Mesenchymal stem cell (in vitro differentiated cells and primary cell): ENCODE results near the gene SRRM4.

Experiments
- DNase-seq: peaks from one replicate; pipeline ENCODE4 v3.0.0-alpha.2; 2013
- H2AFZ ChIP-seq: one replicate; pipeline ENCODE4 v1.6.1; 2013; ENCODE audit warnings: low read depth, mild to moderate bottlenecking, control low read depth, inconsistent platforms, low read length, moderate library complexity
- H2AK5ac ChIP-seq: 2 replicates; pipeline ENCODE4 v1.6.1; 2013; ENCODE audit warnings: low read length, moderate library complexity, mild to moderate bottlenecking, inconsistent platforms; ENCODE audit not compliant: severe bottlenecking
- H2BK120ac ChIP-seq: one replicate; pipeline ENCODE4 v1.6.1; 2013; ENCODE audit warnings: low read depth, mild to moderate bottlenecking, inconsistent platforms, low read length, moderate library complexity
- H2BK12ac ChIP-seq, 2 experiments: one replicate each; pipeline ENCODE4 v1.6.1; 2013; ENCODE audit warnings: inconsistent platforms in 2 of 2, low read length in 2 of 2, mild to moderate bottlenecking in 2 of 2, moderate library complexity in 2 of 2, control low read depth in 1 of 2
- H2BK15ac ChIP-seq: one replicate; pipeline ENCODE4 v1.6.1; 2013; ENCODE audit warnings: mild to moderate bottlenecking, low read depth, inconsistent platforms; ENCODE audit not compliant: poor library complexity, severe bottlenecking
- H2BK5ac ChIP-seq: 2 replicates; pipeline ENCODE4 v1.6.1; 2013; ENCODE audit warnings: low read depth, mild to moderate bottlenecking, low read length, control low read depth, inconsistent platforms; ENCODE audit not compliant: poor library complexity, severe bottlenecking
- H3K14ac ChIP-seq, 2 experiments: one replicate each; pipeline ENCODE4 v1.6.1; 2013; ENCODE audit warnings: inconsistent platforms in 2 of 2, low read length in 2 of 2, control low read depth in 1 of 2, mild to moderate bottlenecking in 1 of 2, moderate library complexity in 1 of 2
- H3K18ac ChIP-seq, 2 experiments: one replicate each; pipeline ENCODE4 v1.6.1; 2013; ENCODE audit warnings: inconsistent platforms in 2 of 2, low read length in 2 of 2, control low read depth in 1 of 2, low read depth in 1 of 2, mild to moderate bottlenecking in 1 of 2
- H3K23ac ChIP-seq, 2 experiments: one replicate each; pipeline ENCODE4 v1.6.1; 2013; ENCODE audit warnings: inconsistent platforms in 2 of 2, low read length in 2 of 2, mild to moderate bottlenecking in 2 of 2, moderate library complexity in 2 of 2, control low read depth in 1 of 2
- H3K27ac ChIP-seq: 2 replicates; pipeline ENCODE4 v1.5.1; 2013; ENCODE audit warnings: mild to moderate bottlenecking, moderate library complexity, low read length, control low read depth, inconsistent platforms; ENCODE audit not compliant: poor library complexity, severe bottlenecking
- H3K27me3 ChIP-seq, 2 experiments: 2 replicates each; pipeline versions ENCODE4 v1.6.1 to v1.7.0; 2013; ENCODE audit warnings: low read length in 2 of 2, mild to moderate bottlenecking in 2 of 2, moderate library complexity in 2 of 2, control low read depth in 1 of 2, inconsistent platforms in 1 of 2; ENCODE audit not compliant: control insufficient read depth in 1 of 2, insufficient read depth in 1 of 2
- H3K36me3 ChIP-seq, 2 experiments: 2 replicates each; pipeline versions ENCODE4 v1.6.1 to v1.7.0; 2013; ENCODE audit warnings: low read length in 2 of 2, control low read depth in 1 of 2, inconsistent platforms in 1 of 2, low read depth in 1 of 2, mild to moderate bottlenecking in 1 of 2; ENCODE audit not compliant: insufficient read depth in 2 of 2, control insufficient read depth in 1 of 2
- H3K4ac ChIP-seq, 2 experiments: one replicate each; pipeline ENCODE4 v1.6.1; 2013; ENCODE audit warnings: inconsistent platforms in 2 of 2, low read length in 2 of 2, mild to moderate bottlenecking in 2 of 2, moderate library complexity in 2 of 2, control low read depth in 1 of 2, low read depth in 1 of 2
- H3K4me1 ChIP-seq: 2 replicates; pipeline ENCODE4 v1.6.1; 2013; ENCODE audit warnings: low read depth, low read length, control low read depth; ENCODE audit not compliant: control insufficient read depth, insufficient read depth
- H3K4me2 ChIP-seq: 2 replicates; pipeline ENCODE4 v1.6.1; 2013; ENCODE audit warnings: low read length, mild to moderate bottlenecking, inconsistent platforms; ENCODE audit not compliant: poor library complexity, severe bottlenecking
- H3K4me3 ChIP-seq, 2 experiments: 2 replicates each; pipeline versions ENCODE4 v1.5.1 to v1.7.0; 2013; ENCODE audit warnings: low read length in 2 of 2, mild to moderate bottlenecking in 2 of 2, control low read depth in 1 of 2, low read depth in 1 of 2; ENCODE audit not compliant: insufficient read depth in 1 of 2
- H3K79me1 ChIP-seq: replicated peaks from 2 replicates; pipeline ENCODE4 v1.6.1; 2013; ENCODE audit warnings: mild to moderate bottlenecking, control low read depth, low read length, inconsistent platforms; ENCODE audit not compliant: poor library complexity, severe bottlenecking
- H3K9ac ChIP-seq: 2 replicates; pipeline ENCODE4 v1.7.0; 2013; ENCODE audit warnings: mild to moderate bottlenecking, low read length, moderate library complexity
- H3K9me3 ChIP-seq: 2 replicates; pipeline ENCODE4 v1.7.0; 2013; ENCODE audit warnings: mild to moderate bottlenecking, low read length; ENCODE audit not compliant: control insufficient read depth
- H4K8ac ChIP-seq: one replicate; pipeline ENCODE4 v1.6.1; 2013; ENCODE audit warnings: inconsistent platforms, mild to moderate bottlenecking, low read length, moderate library complexity
- H4K91ac ChIP-seq: one replicate; pipeline ENCODE4 v1.6.1; 2013; ENCODE audit warnings: mild to moderate bottlenecking, low read length, inconsistent platforms
- WGBS: methylation state at CpG from one replicate; pipeline ENCODE4 v1.1.7; 2013; ENCODE audit warnings: mixed read lengths; 5-methylcytosine and 5-hydroxymethylcytosine counted together

SRRM4 gene

DNA sequence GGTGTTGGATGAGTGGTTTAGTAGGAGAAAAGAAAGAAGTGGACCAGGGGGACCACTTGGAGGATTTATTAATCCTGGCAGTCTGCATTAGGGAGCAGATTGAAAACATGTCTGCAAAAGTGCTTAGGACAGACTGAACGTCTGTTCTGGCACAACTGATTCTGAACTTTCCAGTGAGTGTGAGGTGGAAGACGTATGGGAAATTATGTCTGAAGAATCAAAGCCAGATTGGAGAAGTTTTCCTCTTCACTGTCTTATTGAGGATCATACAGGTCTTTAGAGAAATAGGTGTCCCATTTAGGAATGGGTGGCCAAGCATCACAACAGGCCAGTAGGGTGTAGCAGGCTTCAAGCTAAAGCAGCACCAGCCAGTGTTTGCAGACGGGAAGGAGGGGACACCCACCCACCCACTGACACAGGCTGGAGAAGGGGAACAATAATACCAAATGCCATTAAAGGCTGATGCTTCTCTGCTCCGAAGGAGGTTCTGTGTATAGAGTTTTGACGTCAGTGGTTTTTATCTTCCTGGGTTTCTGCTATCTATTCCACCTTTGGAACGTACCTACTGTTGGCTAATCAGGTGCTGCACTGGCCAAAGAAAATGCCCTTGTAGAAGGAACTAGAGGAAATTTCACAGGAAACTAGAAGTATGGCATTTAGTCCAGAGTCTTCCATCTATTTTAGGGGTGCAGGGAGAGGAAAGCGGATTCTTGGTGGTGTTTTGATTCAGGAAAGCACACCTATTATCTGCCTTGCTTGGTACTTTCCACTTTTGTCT lies 1.8 kb downstream of the SRRM4 start:
- peaks cover 26 to 35% of the 10 kb centered on the region in 2 experiments for H3K27me3 ChIP-seq
- H3K27ac ChIP-seq = no peak overlapping the region
- H3K4me1 ChIP-seq = peaks cover 4% of the 10 kb centered on the region
- H3K23ac ChIP-seq = no peak overlapping the region
- no peak overlapping the region for H3K18ac ChIP-seq
- DNase-seq = no peak
- no peak overlapping the region for H3K14ac ChIP-seq
- no peak overlapping the region for H2BK5ac ChIP-seq
- no peak overlapping the region for H3K4me2 ChIP-seq
- no peak overlapping the region for H3K4ac ChIP-seq
- H2AK5ac ChIP-seq = no peak overlapping the region
- H3K9ac ChIP-seq = no peak overlapping the region
- WGBS = 74% methylated on average over 6 of the region's 7 CpGs
- no peak overlapping the region for H2AFZ ChIP-seq
- H3K36me3 ChIP-seq = no peaks in the 10 kb centered on the region
- H3K9me3 ChIP-seq = no peaks in the 10 kb centered on the region
- no peak overlapping the region for H2BK120ac ChIP-seq
- H4K91ac ChIP-seq = no peak overlapping the region
- H4K8ac ChIP-seq = no peak overlapping the region
- no peak overlapping the region for H3K4me3 ChIP-seq
- H2BK15ac ChIP-seq = no peak overlapping the region
- no peak overlapping the region for H2BK12ac ChIP-seq
- no peaks in the 10 kb centered on the region for H3K79me1 ChIP-seq

- Histone ChIP-seq H2AK5ac (no peak overlapping the region), H3K9me3 (no peaks in the 10 kb centered on the region), H3K9ac (no peak overlapping the region), H3K4me3 (no peak overlapping the region), H4K8ac (no peak overlapping the region), H2BK15ac (no peak overlapping the region), H3K36me3 (no peaks in the 10 kb centered on the region), H4K91ac (no peak overlapping the region), H3K23ac (no peak overlapping the region), H3K18ac (no peak overlapping the region), H2AFZ (no peak overlapping the region), H3K79me1 (no peaks in the 10 kb centered on the region), H3K4ac (no peak overlapping the region), H3K4me1 (peaks cover 4% of the 10 kb centered on the region), H3K14ac (no peak overlapping the region), H2BK120ac (no peak overlapping the region), H2BK5ac (no peak overlapping the region), H3K4me2 (no peak overlapping the region), H3K27me3 (peaks cover 26 to 35% of the 10 kb centered on the region in 2 experiments), H3K27ac (no peak overlapping the region), H2BK12ac (no peak overlapping the region)
- WGBS = 38% methylated on average over 2 of the region's 2 CpGs
- no peak for DNase-seq
Observed at GRCh38 chr12:118984161-118984943, 3.0 kb downstream of the SRRM4 start.

DNA sequence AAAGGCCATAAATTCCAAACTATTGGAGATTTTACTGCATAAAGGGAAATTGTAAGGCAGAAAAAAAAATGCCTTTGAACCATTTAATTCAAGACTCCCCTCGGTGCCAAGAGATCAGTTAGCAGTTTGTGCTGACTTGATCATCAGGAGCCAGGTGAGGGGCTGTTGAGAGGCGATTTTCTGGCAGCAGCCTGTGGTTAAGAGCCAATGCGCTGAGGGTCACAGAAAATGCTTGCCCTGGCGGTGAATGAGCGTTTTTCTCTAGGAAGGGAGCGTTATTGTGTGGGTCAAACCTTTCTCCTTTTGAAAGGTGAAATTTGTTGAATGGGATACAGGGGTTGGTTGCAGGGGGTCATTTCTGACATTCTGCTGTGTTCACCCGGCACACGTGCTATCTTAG lies 4.7 kb downstream of the SRRM4 start:
- Histone ChIP-seq H3K9ac (no peak overlapping the region), H2BK5ac (no peak overlapping the region), H3K36me3 (no peaks in the 10 kb centered on the region), H3K9me3 (no peaks in the 10 kb centered on the region), H3K27me3 (peaks cover 14 to 30% of the 10 kb centered on the region in 2 experiments), H3K4me1 (peaks cover 4% of the 10 kb centered on the region), H3K79me1 (no peaks in the 10 kb centered on the region), H3K4ac (no peak overlapping the region), H2AFZ (no peak overlapping the region), H3K4me3 (no peak overlapping the region), H4K91ac (no peak overlapping the region), H4K8ac (no peak overlapping the region), H3K23ac (no peak overlapping the region), H3K27ac (no peak overlapping the region), H2BK12ac (no peak overlapping the region), H2BK120ac (no peak overlapping the region), H3K18ac (no peak overlapping the region), H3K4me2 (no peak overlapping the region), H3K14ac (no peak overlapping the region), H2AK5ac (no peak overlapping the region), H2BK15ac (no peak overlapping the region)
- no peak for DNase-seq
- WGBS = 17% methylated on average over 6 of the region's 8 CpGs

DNA sequence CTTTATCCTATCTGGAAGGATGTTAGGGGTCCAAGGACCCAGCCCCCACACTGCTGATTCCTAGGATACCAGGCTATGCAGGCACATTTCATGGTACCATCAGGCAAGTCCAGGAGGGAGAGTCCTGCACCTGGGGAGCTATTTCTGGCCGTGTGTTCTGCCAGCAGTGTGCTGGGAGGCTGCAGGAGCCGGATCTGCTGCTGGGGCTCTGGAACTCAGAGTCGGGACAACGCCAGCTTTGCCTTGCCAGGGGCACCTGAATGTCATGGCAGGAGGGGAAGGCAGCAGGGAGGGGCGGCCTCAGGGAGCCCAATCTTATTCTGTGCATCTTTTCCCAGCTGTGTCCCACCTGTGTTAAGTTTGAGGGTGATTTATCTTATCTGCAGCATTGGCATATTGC lies 17.8 kb downstream of the SRRM4 start:
- no peak for DNase-seq
- Histone ChIP-seq H2AFZ (no peak overlapping the region), H3K23ac (no peak overlapping the region), H4K91ac (no peak overlapping the region), H3K4ac (no peak overlapping the region), H2BK5ac (no peak overlapping the region), H4K8ac (no peak overlapping the region), H3K27me3 (no peaks in the 10 kb centered on the region), H2BK12ac (no peak overlapping the region), H3K14ac (no peak overlapping the region), H3K36me3 (no peaks in the 10 kb centered on the region), H3K27ac (no peak overlapping the region), H2AK5ac (no peak overlapping the region), H3K18ac (no peak overlapping the region), H3K9me3 (no peaks in the 10 kb centered on the region), H3K9ac (no peak overlapping the region), H3K4me1 (no peaks in the 10 kb centered on the region), H2BK120ac (no peak overlapping the region), H3K79me1 (no peaks in the 10 kb centered on the region), H2BK15ac (no peak overlapping the region), H3K4me2 (no peak overlapping the region), H3K4me3 (no peak overlapping the region)
- WGBS = 42% methylated on average over 4 of the region's 5 CpGs
